ENCODE results near the gene RPRD1A. TPM values are rescaled to one million over a fixed set of nuclear protein-coding genes. Genes with fewer than 3 reads are reported as not detected.

Gene RPRD1A
- polyA plus RNA-seq, 1 donor (not counting 4 experiments of a cell fraction or from before 2014, with no cell fraction given), result 55.5 TPM

- FAIRE-seq, result no peak
- H3K9me3 ChIP-seq (ENCODE audit: control insufficient read depth, low read depth, low read length), result peaks cover 3% of the 10 kb centered on the region
Observed at GRCh38 chr18:36043153-36043552, 24.2 kb downstream of the RPRD1A start.

GRCh38 chr18:36041146-36041545, 26.2 kb downstream of the RPRD1A start:
- H3K9me1 ChIP-seq (ENCODE audit: control insufficient read depth, extremely low read depth, insufficient read depth, low read length), result no peaks in the 10 kb centered on the region
- H3K27ac ChIP-seq (ENCODE audit: control insufficient read depth, insufficient read depth, low read length), result no peak overlapping the region
- no peak for DNase-seq (ENCODE audit: low read depth, low spot score)
- no peak for TF ChIP-seq EZH2 (IDR thresholded peaks at IDR 0.05; ENCODE audit: low read length)
- TF ChIP-seq, protein P1, sequence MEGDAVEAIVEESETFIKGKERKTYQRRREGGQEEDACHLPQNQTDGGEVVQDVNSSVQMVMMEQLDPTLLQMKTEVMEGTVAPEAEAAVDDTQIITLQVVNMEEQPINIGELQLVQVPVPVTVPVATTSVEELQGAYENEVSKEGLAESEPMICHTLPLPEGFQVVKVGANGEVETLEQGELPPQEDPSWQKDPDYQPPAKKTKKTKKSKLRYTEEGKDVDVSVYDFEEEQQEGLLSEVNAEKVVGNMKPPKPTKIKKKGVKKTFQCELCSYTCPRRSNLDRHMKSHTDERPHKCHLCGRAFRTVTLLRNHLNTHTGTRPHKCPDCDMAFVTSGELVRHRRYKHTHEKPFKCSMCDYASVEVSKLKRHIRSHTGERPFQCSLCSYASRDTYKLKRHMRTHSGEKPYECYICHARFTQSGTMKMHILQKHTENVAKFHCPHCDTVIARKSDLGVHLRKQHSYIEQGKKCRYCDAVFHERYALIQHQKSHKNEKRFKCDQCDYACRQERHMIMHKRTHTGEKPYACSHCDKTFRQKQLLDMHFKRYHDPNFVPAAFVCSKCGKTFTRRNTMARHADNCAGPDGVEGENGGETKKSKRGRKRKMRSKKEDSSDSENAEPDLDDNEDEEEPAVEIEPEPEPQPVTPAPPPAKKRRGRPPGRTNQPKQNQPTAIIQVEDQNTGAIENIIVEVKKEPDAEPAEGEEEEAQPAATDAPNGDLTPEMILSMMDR (optimal IDR thresholded peaks at IDR 0.05 in 1 of 3, IDR thresholded peaks at IDR 0.05 in 1 of 3, conservative IDR thresholded peaks at IDR 0.05 in 1 of 3; ENCODE audit: extremely low read depth in 1 of 3, insufficient read depth in 2 of 3, low read length in 3 of 3), result no peak
- peaks cover 89% of the 10 kb centered on the region for H3K79me2 ChIP-seq (ENCODE audit: control insufficient read depth, insufficient read depth, low read length)
- dilution Hi-C loops (cut with MboI; ENCODE audit: extremely low pct_ligation_motif_present, low sequenced_read_pairs), result no loop called here
- no peaks in the 10 kb centered on the region for H3K4me1 ChIP-seq (ENCODE audit: control insufficient read depth, extremely low read depth, insufficient read depth, low read length)
- no peaks in the 10 kb centered on the region for H3K36me3 ChIP-seq (ENCODE audit: control insufficient read depth in 2 of 2, extremely low read depth in 1 of 2, insufficient read depth in 2 of 2, low read length in 2 of 2)
- H3K9me3 ChIP-seq (ENCODE audit: control insufficient read depth, low read depth, low read length), result peaks cover 6% of the 10 kb centered on the region
- H4K20me1 ChIP-seq (ENCODE audit: control insufficient read depth, extremely low read depth, insufficient read depth, low read length), result no peaks in the 10 kb centered on the region
- no peak for FAIRE-seq
- H3K4me3 ChIP-seq (ENCODE audit: control insufficient read depth in 2 of 3, extremely low read depth in 1 of 3, insufficient read depth in 2 of 3, low read depth in 1 of 3, low read length in 3 of 3), result no peak overlapping the region
- no peaks in the 10 kb centered on the region for H3K27me3 ChIP-seq (ENCODE audit: control insufficient read depth, extremely low read depth, insufficient read depth, low read length)
- no peak overlapping the region for H3K4me2 ChIP-seq (ENCODE audit: control insufficient read depth, extremely low read depth, insufficient read depth, low read depth, low read length)
- H2AFZ ChIP-seq (ENCODE audit: control insufficient read depth, low read length), result no peak overlapping the region
- H3K9ac ChIP-seq (ENCODE audit: control insufficient read depth, extremely low read depth, insufficient read depth, low read length), result no peak overlapping the region

More at GRCh38 chr18:36043153-36043552, 24.2 kb downstream of the RPRD1A start:
- no peak for TF ChIP-seq EZH2 (IDR thresholded peaks at IDR 0.05; ENCODE audit: low read length)
- TF ChIP-seq, protein P1 (optimal IDR thresholded peaks at IDR 0.05 in 1 of 3, IDR thresholded peaks at IDR 0.05 in 1 of 3, conservative IDR thresholded peaks at IDR 0.05 in 1 of 3; ENCODE audit: extremely low read depth in 1 of 3, insufficient read depth in 2 of 3, low read length in 3 of 3), result no peak
- Histone ChIP-seq H4K20me1 (ENCODE audit: control insufficient read depth, extremely low read depth, insufficient read depth, low read length) (no peaks in the 10 kb centered on the region), H3K27me3 (ENCODE audit: control insufficient read depth, extremely low read depth, insufficient read depth, low read length) (no peaks in the 10 kb centered on the region), H3K4me3 (ENCODE audit: control insufficient read depth in 2 of 3, extremely low read depth in 1 of 3, insufficient read depth in 2 of 3, low read depth in 1 of 3, low read length in 3 of 3) (no peak overlapping the region), H3K79me2 (ENCODE audit: control insufficient read depth, insufficient read depth, low read length) (peaks cover 92% of the 10 kb centered on the region), H3K9me1 (ENCODE audit: control insufficient read depth, extremely low read depth, insufficient read depth, low read length) (no peaks in the 10 kb centered on the region), H3K9ac (ENCODE audit: control insufficient read depth, extremely low read depth, insufficient read depth, low read length) (no peak overlapping the region), H3K36me3 (ENCODE audit: control insufficient read depth in 2 of 2, extremely low read depth in 1 of 2, insufficient read depth in 2 of 2, low read length in 2 of 2) (no peaks in the 10 kb centered on the region), H3K4me1 (ENCODE audit: control insufficient read depth, extremely low read depth, insufficient read depth, low read length) (no peaks in the 10 kb centered on the region), H3K27ac (ENCODE audit: control insufficient read depth, insufficient read depth, low read length) (no peak overlapping the region), H3K4me2 (ENCODE audit: control insufficient read depth, extremely low read depth, insufficient read depth, low read depth, low read length) (no peak overlapping the region), H2AFZ (ENCODE audit: control insufficient read depth, low read length) (no peak overlapping the region)
- dilution Hi-C loops (cut with MboI; ENCODE audit: extremely low pct_ligation_motif_present, low sequenced_read_pairs), result no loop called here
- no peak for DNase-seq (ENCODE audit: low read depth, low spot score)

All from keratinocyte (primary cell).